Testis (tissue), 3 donors: ENCODE measurements around the gene UBL5. TPM values are rescaled to one million over a fixed set of nuclear protein-coding genes. Genes with fewer than 3 reads are reported as not detected.

Source experiments
- DNase-seq: peaks from one replicate; pipeline ENCODE4 v3.0.0-alpha.2; 2019
- H3K27ac ChIP-seq, 2 donors: fragments of 200-600 bp; sonication (generic); one replicate each; pipeline ENCODE4 v1.5.1; 2019
- H3K27me3 ChIP-seq: fragments of 200-600 bp; sonication (generic); one replicate; pipeline ENCODE4 v1.5.1; 2019
- H3K36me3 ChIP-seq: fragments of 200-600 bp; sonication (generic); one replicate; pipeline ENCODE4 v1.5.1; 2017; ENCODE audit warnings: low read depth; ENCODE audit errors: missing control alignments
- H3K4me1 ChIP-seq: fragments of 200-600 bp; sonication (generic); one replicate; pipeline ENCODE4 v1.5.1; 2019
- H3K4me3 ChIP-seq, 2 donors: fragments of 200-600 bp; sonication (generic); one replicate each; pipeline ENCODE4 v1.5.1; 2017 to 2019
- H3K9me3 ChIP-seq: fragments of 200-600 bp; sonication (generic); one replicate; pipeline ENCODE4 v1.5.1; 2017
- CTCF ChIP-seq, 3 experiments: fragments of 450-650 bp in 2 of 3; fragments of 200-600 bp in 1 of 3; sonication (generic) in 1 of 3; IDR thresholded peaks; one replicate each; pipeline ENCODE4 v1.5.1; 2016 to 2019; ENCODE audit warnings: antibody characterized with exemption in 3 of 3, mild to moderate bottlenecking in 2 of 3, moderate library complexity in 1 of 3
- POLR2A ChIP-seq: fragments of 450-650 bp; IDR thresholded peaks from one replicate; pipeline ENCODE4 v1.6.1; 2017; ENCODE audit warnings: antibody characterized with exemption, mild to moderate bottlenecking, moderate library complexity
- WGBS, 2 donors: methylation state at CpG; one replicate each; pipeline ENCODE4 v1.1.5; 2018; 5-methylcytosine and 5-hydroxymethylcytosine counted together
- intact Hi-C: fragments of 100-400 bp; cut with DNase I; formaldehyde crosslinking; loops from one replicate; pipeline ENCODE4 v1.15.1; 2023; ENCODE audit warnings: low total_unique reads
- polyA plus RNA-seq: library from polyadenylated mRNA; stranded (reverse); fragments of 350-450 nt; fragmentation: Illumina TruSeq; extraction: RNeasy Lipid Tissue Mini Kit (QIAGEN cat#74804); gene quantifications from one replicate; pipeline ENCODE4 v1.2.3, GENCODE V29; 2014; ENCODE audit warnings: low read depth, low replicate concordance; ENCODE audit not compliant: insufficient read depth
- total RNA-seq, 2 donors: library from RNA; depleted of rRNA; stranded (reverse); fragments of >200 nt; gene quantifications; one replicate each; pipeline ENCODE4 v1.2.3, GENCODE V29; 2016

The UBL5 gene
- total and polyA plus RNA-seq, 3 donors from 2014 or later, result 418 to 540 (median 491) TPM

GRCh38 chr19:9868983-9869617 is 41.4 kb downstream of the UBL5 start:
- WGBS, 2 donors, result 61 to 65% methylated on average over 7 of the region's 7 CpGs
- H3K4me1 ChIP-seq, result no peaks in the 10 kb centered on the region

GRCh38 chr19:9871626-9872338 is 44.1 kb downstream of the UBL5 start:
- TF ChIP-seq POLR2A (no peak), CTCF (IDR thresholded peaks at IDR 0.05) (no peak)
- Histone ChIP-seq H3K27me3 (no peaks in the 10 kb centered on the region), H3K4me1 (no peaks in the 10 kb centered on the region), H3K36me3 (no peaks in the 10 kb centered on the region), H3K9me3 (no peaks in the 10 kb centered on the region), H3K27ac (no peak overlapping the region), H3K4me3 (no peak overlapping the region)
- no peak for DNase-seq
- 81 to 83% methylated on average over 16 of the region's 16 CpGs for WGBS, 2 donors
- intact Hi-C loops, result no loop called here

More at GRCh38 chr19:9868983-9869617, 41.4 kb downstream of the UBL5 start:
- TF ChIP-seq CTCF (IDR thresholded peaks at IDR 0.05), result no peak
- no peak for TF ChIP-seq POLR2A
- DNase-seq, result no peak
- intact Hi-C loops, result no loop called here
- Histone ChIP-seq H3K4me3 (no peak overlapping the region), H3K36me3 (no peaks in the 10 kb centered on the region), H3K9me3 (no peaks in the 10 kb centered on the region), H3K27me3 (no peaks in the 10 kb centered on the region), H3K27ac (no peak overlapping the region)

- no peaks in the 10 kb centered on the region for H3K27me3 ChIP-seq
- intact Hi-C loops, result no loop called here
- H3K9me3 ChIP-seq, result no peaks in the 10 kb centered on the region
- H3K27ac ChIP-seq, result no peak overlapping the region
- no peak overlapping the region for H3K4me3 ChIP-seq
- no peaks in the 10 kb centered on the region for H3K36me3 ChIP-seq
- no peaks in the 10 kb centered on the region for H3K4me1 ChIP-seq
- TF ChIP-seq POLR2A, result no peak
- no peak for TF ChIP-seq CTCF (IDR thresholded peaks at IDR 0.05)
- DNase-seq, result no peak
- 80 to 98% methylated on average over 4 to 8 of the region's 8 CpGs for WGBS, 2 donors
Observed at GRCh38 chr19:9872618-9873242, 45.0 kb downstream of the UBL5 start.

GRCh38 chr19:9875031-9875627 is 47.4 kb downstream of the UBL5 start:
- no peaks in the 10 kb centered on the region for H3K4me1 ChIP-seq
- TF ChIP-seq CTCF (IDR thresholded peaks at IDR 0.05), result no peak
- no peak for TF ChIP-seq POLR2A
- intact Hi-C loops, result no loop called here
- H3K27me3 ChIP-seq, result no peaks in the 10 kb centered on the region
- no peaks in the 10 kb centered on the region for H3K36me3 ChIP-seq
- H3K9me3 ChIP-seq, result no peaks in the 10 kb centered on the region
- no peak for DNase-seq
- H3K4me3 ChIP-seq, result no peak overlapping the region
- 64 to 74% methylated on average over 13 of the region's 13 CpGs for WGBS, 2 donors
- no peak overlapping the region for H3K27ac ChIP-seq
